Endothelial cell of umbilical vein (primary cell): ENCODE measurements around the gene CYBB. TPM values are rescaled to one million over a fixed set of nuclear protein-coding genes. Genes with fewer than 3 reads are reported as not detected.

Experiments
- BruUV-seq: library from RNA; stranded (reverse); fragments of 400-500 nt; replicated peaks from 2 replicates; lab custom pipeline; 2021; lab: Mats Ljungman, UMichigan
- CTCF ChIA-PET: fragments of 300-600, 350-600 bp; sonication (Branson Sonifier 250); formaldehyde crosslinking; loops from one replicate; lab custom pipeline; 2021; ENCODE audit warnings: antibody characterized with exemption, inconsistent platforms; lab: Charles Lee
- POLR2A ChIA-PET: fragments of 300-600, 350-600 bp; sonication (Branson Sonifier 250); formaldehyde crosslinking; loops from one replicate; lab custom pipeline; 2021; ENCODE audit warnings: antibody characterized with exemption, inconsistent platforms; lab: Charles Lee
- DNase-seq: peaks from one replicate; pipeline ENCODE4 v3.0.0-alpha.2; 2011; ENCODE audit warnings: low read depth, low spot score
- FAIRE-seq: peaks from 2 replicates; lab custom pipeline; 2011; peaks lifted over from hg19 to GRCh38; lab: Jason Lieb, UNC
- H2AFZ ChIP-seq: 2 replicates; pipeline ENCODE4 v1.6.0; 2012; ENCODE audit warnings: low read depth, low read length, control low read depth, inconsistent platforms
- H3K27ac ChIP-seq: 2 replicates; pipeline ENCODE4 v1.5.1; 2011; ENCODE audit warnings: low read depth, mild to moderate bottlenecking, control low read depth, low read length, moderate library complexity; ENCODE audit not compliant: insufficient read depth
- H3K27me3 ChIP-seq, 2 experiments: 2 replicates each; pipeline versions ENCODE4 v1.6.0 to v1.6.1; 2011; ENCODE audit warnings: low read length in 2 of 2, mixed read lengths in 1 of 2; ENCODE audit not compliant: control insufficient read depth in 2 of 2, insufficient read depth in 2 of 2
- H3K36me3 ChIP-seq, 2 experiments: 2 replicates in 1 of 2; 3 replicates in 1 of 2; pipeline ENCODE4 v1.5.1; 2011; ENCODE audit warnings: low read length in 2 of 2, mild to moderate bottlenecking in 1 of 2, moderate library complexity in 1 of 2; ENCODE audit not compliant: control insufficient read depth in 2 of 2, insufficient read depth in 2 of 2; ENCODE audit errors: extremely low read depth in 1 of 2
- H3K4me1 ChIP-seq: 3 replicates; pipeline ENCODE4 v1.5.1; 2011; ENCODE audit warnings: mild to moderate bottlenecking, low read length; ENCODE audit not compliant: control insufficient read depth, insufficient read depth; ENCODE audit errors: extremely low read depth
- H3K4me2 ChIP-seq: 2 replicates; pipeline ENCODE4 v1.6.1; 2011; ENCODE audit warnings: low read length, control low read depth, mixed read lengths; ENCODE audit not compliant: insufficient read depth
- H3K4me3 ChIP-seq, 3 experiments: fragments of 200-600 bp in 1 of 3; sonication (generic), shearing (Covaris generic) in 1 of 3; replicated peaks in 1 of 3; 2 replicates each; pipeline ENCODE4 v1.5.1; 2011 to 2016; ENCODE audit warnings: control low read depth in 3 of 3, low read length in 3 of 3, mild to moderate bottlenecking in 2 of 3, inconsistent platforms in 1 of 3, low read depth in 1 of 3, moderate library complexity in 1 of 3; ENCODE audit not compliant: insufficient read depth in 1 of 3
- H3K79me2 ChIP-seq: 2 replicates; pipeline ENCODE4 v1.6.0; 2012; ENCODE audit warnings: low read length, inconsistent platforms; ENCODE audit not compliant: control insufficient read depth, insufficient read depth
- H3K9ac ChIP-seq: replicated peaks from 2 replicates; pipeline ENCODE3; 2011; ENCODE audit warnings: low read length, control low read depth; ENCODE audit not compliant: insufficient read depth; ENCODE audit errors: extremely low read depth
- H3K9me1 ChIP-seq: replicated peaks from 3 replicates; pipeline ENCODE4 v1.6.0; 2011; ENCODE audit warnings: mild to moderate bottlenecking, low read length; ENCODE audit not compliant: control insufficient read depth, insufficient read depth; ENCODE audit errors: extremely low read depth
- H3K9me3 ChIP-seq: replicated peaks from 2 replicates; pipeline ENCODE4 v1.5.1; 2012; ENCODE audit warnings: low read length, inconsistent platforms; ENCODE audit not compliant: control insufficient read depth, insufficient read depth
- H4K20me1 ChIP-seq: replicated peaks from 2 replicates; pipeline ENCODE3; 2011; ENCODE audit warnings: mild to moderate bottlenecking, low read length; ENCODE audit not compliant: control insufficient read depth, insufficient read depth; ENCODE audit errors: extremely low read depth
- CTCF ChIP-seq, 2 donors: IDR thresholded peaks; 1 replicate in 1 of 2; 2 replicates in 1 of 2; pipeline ENCODE4 v1.5.1; 2011; ENCODE audit warnings: low read length in 2 of 2, mild to moderate bottlenecking in 2 of 2, moderate library complexity in 2 of 2, control low read depth in 1 of 2, inconsistent platforms in 1 of 2, low read depth in 1 of 2; ENCODE audit not compliant: insufficient read depth in 1 of 2; ENCODE audit errors: extremely low read depth in 1 of 2
- EZH2 ChIP-seq: IDR thresholded peaks from 2 replicates; pipeline ENCODE4 v1.6.1; 2012; ENCODE audit warnings: borderline replicate concordance, low read depth, mild to moderate bottlenecking, moderate library complexity, low read length, inconsistent platforms; ENCODE audit not compliant: severe bottlenecking
- FOS ChIP-seq: IDR thresholded peaks from 2 replicates; pipeline ENCODE4 v1.6.1; 2011; ENCODE audit warnings: mild to moderate bottlenecking, low read length, moderate library complexity, borderline replicate concordance; ENCODE audit not compliant: insufficient read depth
- GATA2 ChIP-seq: IDR thresholded peaks from 2 replicates; pipeline ENCODE4 v1.7.0; 2011; ENCODE audit warnings: low read depth, mild to moderate bottlenecking, moderate library complexity, mixed read lengths, low read length; ENCODE audit not compliant: insufficient read length, insufficient read depth
- JUN ChIP-seq: IDR thresholded peaks from 2 replicates; pipeline ENCODE4 v1.6.1; 2011; ENCODE audit warnings: borderline replicate concordance, low read depth; ENCODE audit not compliant: insufficient read length, insufficient read depth
- MAX ChIP-seq: IDR thresholded peaks from 2 replicates; pipeline ENCODE4 v1.6.1; 2011; ENCODE audit not compliant: insufficient read depth, insufficient read length
- MYC ChIP-seq: IDR thresholded peaks from one replicate; pipeline ENCODE4 v1.6.1; 2011; ENCODE audit warnings: mild to moderate bottlenecking, low read depth, low read length
- POLR2A ChIP-seq: IDR thresholded peaks from 2 replicates; pipeline ENCODE4 v1.6.1; 2012; ENCODE audit warnings: low read depth, mild to moderate bottlenecking, control low read depth, low read length
- POLR2AphosphoS5 ChIP-seq: IDR thresholded peaks from 2 replicates; pipeline ENCODE4 v1.6.1; 2012; ENCODE audit warnings: low read depth, mild to moderate bottlenecking, control low read depth, low read length, moderate library complexity; ENCODE audit not compliant: insufficient read depth
- dilution Hi-C: fragments of 300-500 bp; cut with MboI; formaldehyde crosslinking; loops from one replicate; pipeline ENCODE4 v1.15.0; 2019; ENCODE audit warnings: low sequenced_read_pairs; ENCODE audit not compliant: extremely low pct_ligation_motif_present
- intact Hi-C: fragments of 100-400 bp; cut with micrococcal nuclease; formaldehyde crosslinking; loops from one replicate; pipeline ENCODE4 v1.10.0; 2022
- polyA plus RNA-seq, 4 experiments: library from polyadenylated mRNA; depleted of rRNA in 3 of 4; stranded (reverse) in 3 of 4; unstranded in 1 of 4; fragments of >200 nt; gene quantifications; 2 replicates each; pipeline versions ENCODE4 v1.2.1 to v1.2.3, GENCODE V29; 2011 to 2012; ENCODE audit warnings: missing spikeins in 1 of 4
- total RNA-seq: library from RNA; stranded (reverse); gene quantifications from 2 replicates; pipeline ENCODE4 v1.2.3, GENCODE V29; 2021

The CYBB gene
- total and polyA plus RNA-seq, 2 donors (not counting 3 experiments of a cell fraction or from before 2014, with no cell fraction given), result not detected

DNA sequence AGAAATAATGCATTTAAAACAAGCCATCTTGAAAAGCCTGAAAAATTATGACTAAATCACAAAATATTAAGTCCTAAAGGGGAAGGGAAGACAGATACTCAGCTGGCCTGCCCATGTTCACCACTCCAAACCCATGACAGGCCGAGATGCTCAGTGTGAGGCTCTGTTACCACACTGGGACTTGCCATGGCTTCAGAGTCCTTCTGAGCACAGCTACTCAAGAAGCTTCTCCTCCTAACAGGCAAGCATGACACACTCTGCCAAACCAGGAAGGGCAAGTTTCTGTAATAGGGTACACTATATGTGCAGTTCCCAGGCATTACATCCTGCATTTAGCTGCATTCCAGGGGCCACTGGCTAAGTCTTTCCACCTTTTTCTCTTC, 34.0 kb upstream of the CYBB start:
- no TSS peak for BruUV-seq
- Histone ChIP-seq H3K9me3 (no peaks in the 10 kb centered on the region), H3K27ac (no peak overlapping the region), H4K20me1 (no peaks in the 10 kb centered on the region), H3K4me2 (no peak overlapping the region), H3K9ac (no peak overlapping the region), H3K36me3 (no peaks in the 10 kb centered on the region), H3K4me1 (no peaks in the 10 kb centered on the region), H3K4me3 (no peak overlapping the region), H3K27me3 (no peaks in the 10 kb centered on the region), H3K9me1 (no peaks in the 10 kb centered on the region), H2AFZ (no peak overlapping the region), H3K79me2 (no peaks in the 10 kb centered on the region)
- DNase-seq (no peak), FAIRE-seq (no peak)
- intact Hi-C loops (loop anchor here (1.0 to 10.0 kb wide), 4 partner anchors 79 to 429 kb away; no protein-coding TSS in a partner anchor), dilution Hi-C loops (no loop called here)
- TF ChIP-seq MYC (no peak), CTCF (IDR thresholded peaks at IDR 0.05; ENCODE audit: extremely low read depth in 1 of 2, insufficient read depth in 1 of 2, low read depth in 1 of 2, low read length in 2 of 2) (no peak), POLR2A (no peak), MAX (no peak), POLR2AphosphoS5 (no peak), FOS (no peak), GATA2 (no peak), JUN (no peak), EZH2 (no peak)
- CTCF ChIA-PET, result interaction anchor here (0.5 to 4.2 kb wide), 18 partner anchors 9 to 612 kb away, joined by 3 to 33 read pairs (median 3); no protein-coding TSS in a partner anchor
- POLR2A ChIA-PET, result no interaction called here
